ENCODE data around the gene PRDM13. TPM values are rescaled to one million over a fixed set of nuclear protein-coding genes. Genes with fewer than 3 reads are reported as not detected.

Gene PRDM13
- total RNA-seq, 1 donor from 2014 or later: not detected

DNA sequence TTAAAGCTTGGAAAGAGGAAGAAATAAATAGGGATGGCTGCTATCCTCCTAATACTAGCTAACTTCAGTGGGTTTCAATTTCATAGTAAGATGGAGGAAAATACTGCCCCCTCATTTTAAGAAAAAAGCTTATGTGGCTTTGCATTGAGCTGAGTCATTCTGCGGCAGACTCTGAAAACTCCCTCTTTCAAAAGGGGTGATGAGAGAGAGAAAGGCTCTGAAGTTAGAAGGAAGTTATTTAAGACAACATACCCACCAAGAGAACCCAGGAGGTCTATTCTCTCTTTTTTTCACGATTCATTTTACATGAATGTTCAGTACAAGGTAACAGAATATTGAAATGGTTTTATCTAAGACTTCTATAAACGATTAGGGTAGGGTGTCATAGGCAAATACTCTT is 4.5 kb downstream of the PRDM13 start:
- Histone ChIP-seq H3K4me3 (no peak overlapping the region), H3K4me1 (peaks cover 22% of the 10 kb centered on the region), H3K9me3 (no peaks in the 10 kb centered on the region), H3K27ac (no peak overlapping the region), H3K36me3 (no peaks in the 10 kb centered on the region), H3K27me3 (ENCODE audit: low read depth) (peaks cover 99% of the 10 kb centered on the region)
- no peak for ATAC-seq
- intact Hi-C loops (cut with DNase I): no loop called here
- TF ChIP-seq, protein P1, sequence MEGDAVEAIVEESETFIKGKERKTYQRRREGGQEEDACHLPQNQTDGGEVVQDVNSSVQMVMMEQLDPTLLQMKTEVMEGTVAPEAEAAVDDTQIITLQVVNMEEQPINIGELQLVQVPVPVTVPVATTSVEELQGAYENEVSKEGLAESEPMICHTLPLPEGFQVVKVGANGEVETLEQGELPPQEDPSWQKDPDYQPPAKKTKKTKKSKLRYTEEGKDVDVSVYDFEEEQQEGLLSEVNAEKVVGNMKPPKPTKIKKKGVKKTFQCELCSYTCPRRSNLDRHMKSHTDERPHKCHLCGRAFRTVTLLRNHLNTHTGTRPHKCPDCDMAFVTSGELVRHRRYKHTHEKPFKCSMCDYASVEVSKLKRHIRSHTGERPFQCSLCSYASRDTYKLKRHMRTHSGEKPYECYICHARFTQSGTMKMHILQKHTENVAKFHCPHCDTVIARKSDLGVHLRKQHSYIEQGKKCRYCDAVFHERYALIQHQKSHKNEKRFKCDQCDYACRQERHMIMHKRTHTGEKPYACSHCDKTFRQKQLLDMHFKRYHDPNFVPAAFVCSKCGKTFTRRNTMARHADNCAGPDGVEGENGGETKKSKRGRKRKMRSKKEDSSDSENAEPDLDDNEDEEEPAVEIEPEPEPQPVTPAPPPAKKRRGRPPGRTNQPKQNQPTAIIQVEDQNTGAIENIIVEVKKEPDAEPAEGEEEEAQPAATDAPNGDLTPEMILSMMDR (IDR thresholded peaks at IDR 0.05): no peak
- no peak for DNase-seq

DNA sequence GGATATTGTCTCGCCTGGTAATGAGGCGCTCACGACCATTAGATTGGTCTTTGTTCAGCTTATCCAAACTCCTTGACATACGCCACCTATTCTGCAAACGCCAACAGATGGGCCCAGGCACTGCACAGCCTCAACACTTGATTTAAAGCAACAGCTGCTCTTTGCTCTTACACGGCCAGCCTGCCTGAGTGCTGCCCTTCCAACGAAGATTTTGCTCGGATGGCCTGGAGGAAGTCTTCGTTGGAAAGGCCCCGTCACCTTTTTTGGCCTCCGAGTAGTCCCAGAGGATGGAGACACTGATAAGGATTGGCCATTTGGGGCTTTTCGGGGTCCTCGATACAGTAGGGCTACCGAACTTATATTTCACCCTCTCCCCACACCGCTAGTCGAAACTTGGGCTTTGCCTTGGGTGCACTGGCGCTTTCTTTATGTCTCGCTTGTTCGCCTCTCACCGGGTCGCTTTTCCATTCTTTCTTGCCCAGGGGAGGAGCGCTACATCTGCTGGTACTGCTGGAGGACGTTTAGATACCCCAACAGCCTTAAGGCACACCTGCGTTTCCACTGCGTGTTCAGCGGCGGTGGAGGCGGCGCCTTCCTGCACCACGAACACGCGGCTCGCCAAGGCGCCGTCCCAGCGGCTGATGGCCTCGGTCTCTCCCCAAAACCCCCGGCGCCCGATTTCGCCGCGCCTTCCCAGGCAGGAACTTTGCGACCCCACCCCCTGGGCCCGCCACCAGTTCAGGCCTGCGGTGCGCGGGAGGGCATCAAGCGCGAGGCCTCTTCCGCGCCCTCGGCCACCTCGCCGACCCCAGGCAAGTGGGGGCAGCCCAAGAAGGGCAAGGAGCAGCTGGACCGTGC is 6.1 kb downstream of the PRDM13 start:
- H3K4me1 ChIP-seq: peaks cover 22% of the 10 kb centered on the region
- H3K4me3 ChIP-seq: peak overlapping the region; percentile 54
- intact Hi-C loops (cut with DNase I): no loop called here
- H3K27ac ChIP-seq: no peak overlapping the region
- TF ChIP-seq, protein P1 (IDR thresholded peaks at IDR 0.05): no peak
- DNase-seq (no peak), ATAC-seq (peak; percentile 11 to 20)
- H3K27me3 ChIP-seq (ENCODE audit: low read depth): peaks cover 99% of the 10 kb centered on the region
- no peaks in the 10 kb centered on the region for H3K9me3 ChIP-seq
- no peaks in the 10 kb centered on the region for H3K36me3 ChIP-seq

DNA sequence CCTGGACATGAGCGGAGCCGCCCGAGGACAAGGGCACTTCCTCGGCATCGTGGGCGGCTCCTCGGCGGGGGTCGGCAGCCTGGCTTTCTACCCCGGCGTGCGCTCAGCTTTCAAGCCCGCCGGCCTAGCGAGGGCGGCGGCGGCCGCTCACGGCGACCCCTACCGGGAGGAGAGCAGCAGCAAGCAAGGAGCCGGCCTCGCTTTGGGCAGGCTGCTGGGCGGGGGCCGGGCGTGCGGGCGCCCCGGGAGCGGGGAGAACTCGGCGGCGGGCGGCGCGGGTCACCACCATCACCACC is 6.7 kb downstream of the PRDM13 start:
- Histone ChIP-seq H3K27me3 (ENCODE audit: low read depth) (peaks cover 99% of the 10 kb centered on the region), H3K4me3 (peak overlapping the region; percentile 54), H3K36me3 (no peaks in the 10 kb centered on the region), H3K9me3 (no peaks in the 10 kb centered on the region), H3K4me1 (peaks cover 22% of the 10 kb centered on the region), H3K27ac (no peak overlapping the region)
- TF ChIP-seq, protein P1 (IDR thresholded peaks at IDR 0.05): peak; percentile 46
- peak; percentile 76 to 86 for ATAC-seq
- intact Hi-C loops (cut with DNase I): no loop called here
- DNase-seq: peak; percentile 54

DNA sequence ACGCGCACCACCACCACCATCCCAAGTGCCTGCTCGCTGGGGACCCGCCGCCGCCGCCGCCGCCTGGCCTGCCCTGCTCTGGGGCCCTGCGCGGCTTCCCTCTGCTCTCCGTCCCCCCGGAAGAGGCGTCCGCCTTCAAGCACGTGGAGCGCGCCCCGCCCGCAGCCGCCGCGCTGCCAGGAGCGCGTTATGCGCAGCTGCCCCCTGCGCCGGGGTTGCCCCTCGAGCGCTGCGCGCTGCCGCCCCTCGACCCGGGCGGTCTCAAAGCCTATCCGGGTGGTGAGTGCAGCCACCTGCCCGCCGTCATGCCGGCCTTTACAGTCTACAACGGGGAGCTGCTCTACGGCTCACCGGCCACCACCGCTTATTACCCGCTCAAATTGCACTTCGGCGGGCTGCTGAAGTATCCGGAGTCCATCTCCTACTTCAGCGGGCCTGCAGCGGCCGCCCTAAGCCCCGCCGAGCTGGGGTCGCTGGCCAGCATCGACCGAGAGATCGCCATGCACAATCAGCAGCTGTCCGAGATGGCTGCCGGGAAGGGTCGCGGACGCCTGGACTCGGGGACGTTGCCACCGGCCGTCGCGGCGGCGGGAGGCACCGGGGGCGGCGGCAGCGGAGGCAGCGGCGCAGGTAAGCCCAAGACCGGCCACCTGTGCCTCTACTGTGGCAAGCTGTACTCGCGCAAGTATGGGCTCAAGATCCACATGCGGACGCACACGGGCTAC is 7.2 kb downstream of the PRDM13 start:
- Histone ChIP-seq H3K4me1 (peaks cover 22% of the 10 kb centered on the region), H3K4me3 (peak overlapping the region; percentile 54), H3K27me3 (ENCODE audit: low read depth) (peaks cover 99% of the 10 kb centered on the region), H3K9me3 (no peaks in the 10 kb centered on the region), H3K36me3 (no peaks in the 10 kb centered on the region), H3K27ac (no peak overlapping the region)
- TF ChIP-seq, protein P1 (IDR thresholded peaks at IDR 0.05): no peak
- DNase-seq (peak; percentile 46), ATAC-seq (peak; percentile 68 to 83)
- intact Hi-C loops (cut with DNase I): no loop called here

DNA sequence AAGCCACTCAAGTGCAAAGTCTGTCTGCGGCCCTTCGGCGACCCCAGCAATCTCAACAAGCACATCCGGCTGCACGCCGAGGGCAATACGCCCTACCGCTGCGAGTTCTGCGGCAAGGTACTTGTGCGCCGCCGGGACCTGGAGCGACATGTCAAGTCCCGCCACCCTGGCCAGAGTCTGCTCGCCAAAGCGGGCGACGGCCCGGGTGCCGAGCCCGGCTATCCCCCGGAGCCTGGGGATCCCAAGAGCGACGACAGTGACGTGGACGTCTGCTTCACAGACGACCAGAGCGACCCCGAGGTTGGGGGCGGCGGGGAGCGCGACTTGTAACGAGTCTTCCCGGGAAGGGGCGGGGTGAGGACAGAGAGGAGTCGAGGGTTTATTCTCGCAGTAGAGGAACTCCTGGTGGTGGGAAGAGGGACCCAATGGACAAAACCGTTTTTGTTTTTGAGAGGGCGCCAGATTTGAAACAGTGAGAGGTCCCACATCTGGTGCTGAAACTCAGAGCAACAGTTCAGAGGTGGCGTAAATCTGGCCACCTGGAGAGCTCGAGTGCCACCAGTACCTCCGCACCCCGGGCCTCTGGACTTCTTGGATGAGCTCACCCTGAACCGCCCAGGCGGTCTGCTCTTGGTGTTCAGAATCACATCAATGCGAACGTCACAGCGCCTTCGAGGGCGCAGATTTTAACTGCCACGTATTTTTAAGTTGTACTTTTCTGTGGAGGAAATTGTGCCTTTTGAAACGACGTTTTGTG is 8.0 kb downstream of the PRDM13 start:
- Histone ChIP-seq H3K4me3 (peak overlapping the region; percentile 54), H3K4me1 (peaks cover 22% of the 10 kb centered on the region), H3K27ac (no peak overlapping the region), H3K36me3 (no peaks in the 10 kb centered on the region), H3K27me3 (ENCODE audit: low read depth) (peaks cover 99% of the 10 kb centered on the region), H3K9me3 (no peaks in the 10 kb centered on the region)
- ATAC-seq (peak; percentile 24 to 35), DNase-seq (peak; percentile 51)
- TF ChIP-seq, protein P1 (IDR thresholded peaks at IDR 0.05): no peak
- intact Hi-C loops (cut with DNase I): no loop called here
